ENCODE measurements around the gene NEUROG1. TPM values are rescaled to one million over a fixed set of nuclear protein-coding genes. Genes with fewer than 3 reads are reported as not detected.

The NEUROG1 gene
- total and polyA plus RNA-seq, 10 of the 15 experiments (the other 5 are each of a cell fraction or from before 2014, with no cell fraction given): not detected

- no peaks in the 10 kb centered on the region for H3K9me3 ChIP-seq (replicated peaks; ENCODE audit: control insufficient read depth, insufficient read depth, low read length)
- SMC1A ChIA-PET (ENCODE audit: uncharacterized antibody, unreplicated experiment): no interaction called here
- intact Hi-C loops (cut with micrococcal nuclease; ENCODE audit: unreplicated experiment): no loop called here
- 27% methylated on average over 49 of the region's 49 CpGs for WGBS (ENCODE audit: insufficient coverage, insufficient replicate concordance, low lambda C conversion rate, missing lambda C conversion rate)
- ATAC-seq (no peak), FAIRE-seq (no peak), DNase-seq (ENCODE audit: low read depth, low spot score) (no peak)
- BruUV-seq (replicated peaks): no TSS peak
- H3K9ac ChIP-seq (ENCODE audit: control insufficient read depth, insufficient read depth, low read length): no peak overlapping the region
- RAD21 ChIA-PET (ENCODE audit: unreplicated experiment): no interaction called here
- TF ChIP-seq BHLHE40 (IDR thresholded peaks at IDR 0.05; ENCODE audit: borderline replicate concordance in 1 of 2, low read depth in 2 of 2, low read length in 1 of 2): peak in 1 of 2 experiments; percentile 49; a peak in 2 of 4 replicates
- no peak for TF ChIP-seq EZH2 (IDR thresholded peaks at IDR 0.05; ENCODE audit: borderline replicate concordance, control insufficient read depth, low read depth, low read length)
- H3K36me3 ChIP-seq (ENCODE audit: control insufficient read depth in 2 of 2, insufficient read depth in 2 of 2, low read length in 1 of 2): no peaks in the 10 kb centered on the region
- H2AFZ ChIP-seq (ENCODE audit: control insufficient read depth, low read depth, low read length): no peak overlapping the region
- no peaks in the 10 kb centered on the region; the same call in 1 of the 2 replicates for H4K20me1 ChIP-seq (ENCODE audit: control insufficient read depth, insufficient read depth)
- in situ Hi-C loops (cut with MboI): no loop called here
- no peak overlapping the region for H3K4me2 ChIP-seq (ENCODE audit: control insufficient read depth, insufficient read depth)
- no peaks in the 10 kb centered on the region for H3K4me1 ChIP-seq (ENCODE audit: control insufficient read depth, insufficient read depth, low read length)
- no peaks in the 10 kb centered on the region for H3K79me2 ChIP-seq (ENCODE audit: control insufficient read depth, insufficient read depth, low read length)
- POLR2A ChIA-PET: no interaction called here
- CTCF ChIA-PET: no interaction called here
- H3K27ac ChIP-seq (ENCODE audit: control insufficient read depth, insufficient read depth): no peak overlapping the region
- H3K4me3 ChIP-seq: no peak overlapping the region
- peaks cover 10 to 20% of the 10 kb centered on the region in 2 experiments; a peak in 3 of 4 replicates for H3K27me3 ChIP-seq (replicated peaks in 1 of 2; ENCODE audit: control insufficient read depth in 2 of 2, insufficient read depth in 2 of 2, low read length in 1 of 2)
These were observed 45.3 kb downstream of the NEUROG1 start for GRCh38 chr5:135490245-135491037.

- Histone ChIP-seq H3K4me3 (no peak overlapping the region), H3K79me2 (ENCODE audit: control insufficient read depth, insufficient read depth, low read length) (no peaks in the 10 kb centered on the region), H2AFZ (ENCODE audit: control insufficient read depth, low read depth, low read length) (no peak overlapping the region), H3K4me2 (ENCODE audit: control insufficient read depth, insufficient read depth) (no peak overlapping the region), H3K9ac (ENCODE audit: control insufficient read depth, insufficient read depth, low read length) (no peak overlapping the region), H3K36me3 (ENCODE audit: control insufficient read depth in 2 of 2, insufficient read depth in 2 of 2, low read length in 1 of 2) (no peaks in the 10 kb centered on the region), H3K27ac (ENCODE audit: control insufficient read depth, insufficient read depth) (no peak overlapping the region), H3K27me3 (replicated peaks in 1 of 2; ENCODE audit: control insufficient read depth in 2 of 2, insufficient read depth in 2 of 2, low read length in 1 of 2) (peaks cover 10 to 20% of the 10 kb centered on the region in 2 experiments; a peak in 3 of 4 replicates), H3K4me1 (ENCODE audit: control insufficient read depth, insufficient read depth, low read length) (no peaks in the 10 kb centered on the region), H4K20me1 (ENCODE audit: control insufficient read depth, insufficient read depth) (no peaks in the 10 kb centered on the region; the same call in 1 of the 2 replicates), H3K9me3 (replicated peaks; ENCODE audit: control insufficient read depth, insufficient read depth, low read length) (no peaks in the 10 kb centered on the region)
- no peak for ATAC-seq
- ChIA-PET SMC1A (ENCODE audit: uncharacterized antibody, unreplicated experiment) (no interaction called here), RAD21 (ENCODE audit: unreplicated experiment) (no interaction called here), POLR2A (no interaction called here), CTCF (no interaction called here)
- in situ Hi-C loops (cut with MboI): no loop called here
- no peak for DNase-seq (ENCODE audit: low read depth, low spot score)
- intact Hi-C loops (cut with micrococcal nuclease; ENCODE audit: unreplicated experiment): no loop called here
- FAIRE-seq: no peak
- 17% methylated on average over 53 of the region's 53 CpGs for WGBS (ENCODE audit: insufficient coverage, insufficient replicate concordance, low lambda C conversion rate, missing lambda C conversion rate)
- no TSS peak for BruUV-seq (replicated peaks)
- TF ChIP-seq ZZZ3 (IDR thresholded peaks at IDR 0.05; ENCODE audit: control insufficient read depth, insufficient read length, low read depth) (no peak), SPI1 (IDR thresholded peaks at IDR 0.05; ENCODE audit: borderline replicate concordance, insufficient read depth, low read depth, low read length) (no peak), SMAD1 (IDR thresholded peaks at IDR 0.05; ENCODE audit: low read depth, partially characterized antibody) (no peak), E4F1 (IDR thresholded peaks at IDR 0.05; ENCODE audit: borderline replicate concordance, partially characterized antibody) (no peak), CBX5 (IDR thresholded peaks at IDR 0.05; ENCODE audit: low read depth) (no peak), EZH2 (IDR thresholded peaks at IDR 0.05; ENCODE audit: borderline replicate concordance, control insufficient read depth, low read depth, low read length) (no peak), MAX (IDR thresholded peaks at IDR 0.05; ENCODE audit: low read depth, low read length) (no peak), KLF5 (IDR thresholded peaks at IDR 0.05; ENCODE audit: partially characterized antibody) (no peak), NFXL1 (IDR thresholded peaks at IDR 0.05; ENCODE audit: borderline replicate concordance) (no peak), HDAC2 (IDR thresholded peaks at IDR 0.05) (no peak), NFIC (IDR thresholded peaks at IDR 0.05; ENCODE audit: low read depth, low read length) (no peak)
These were observed 46.1 kb downstream of the NEUROG1 start for GRCh38 chr5:135489466-135490244.

Measured in GM12878 (cell line).